Measurements from ENCODE around the gene FOSL1. TPM values are rescaled to one million over a fixed set of nuclear protein-coding genes. Genes with fewer than 3 reads are reported as not detected.

FOSL1 gene
- total and polyA plus RNA-seq, 2 donors (not counting 3 experiments of a cell fraction or from before 2014, with no cell fraction given) = 18.1 to 53.8 TPM

GRCh38 chr11:65937766-65938165 lies 37.6 kb upstream of the FOSL1 start:
- intact Hi-C loops (cut with micrococcal nuclease) = no loop called here
- H3K27me3 ChIP-seq (ENCODE audit: control insufficient read depth in 2 of 2, insufficient read depth in 2 of 2, low read length in 2 of 2) = peaks cover 0 to 3% of the 10 kb centered on the region in 2 experiments
- no peaks in the 10 kb centered on the region for H4K20me1 ChIP-seq (replicated peaks; ENCODE audit: control insufficient read depth, extremely low read depth, insufficient read depth, low read length)
- no peak for DNase-seq (ENCODE audit: low read depth, low spot score)
- no peak overlapping the region for H3K4me2 ChIP-seq (ENCODE audit: insufficient read depth, low read length)
- TF ChIP-seq MYC (IDR thresholded peaks at IDR 0.05; ENCODE audit: low read depth, low read length) (no peak), POLR2AphosphoS5 (IDR thresholded peaks at IDR 0.05; ENCODE audit: insufficient read depth, low read depth, low read length) (no peak), FOS (IDR thresholded peaks at IDR 0.05; ENCODE audit: borderline replicate concordance, insufficient read depth, low read length) (no peak), GATA2 (IDR thresholded peaks at IDR 0.05; ENCODE audit: insufficient read depth, insufficient read length, low read depth, low read length) (no peak), POLR2A (IDR thresholded peaks at IDR 0.05; ENCODE audit: low read depth, low read length) (no peak)
- no peaks in the 10 kb centered on the region for H3K9me3 ChIP-seq (replicated peaks; ENCODE audit: control insufficient read depth, insufficient read depth, low read length)
- H3K27ac ChIP-seq (ENCODE audit: insufficient read depth, low read depth, low read length) = no peak overlapping the region
- no peak overlapping the region for H3K9ac ChIP-seq (replicated peaks; ENCODE audit: extremely low read depth, insufficient read depth, low read length)
- no peaks in the 10 kb centered on the region for H3K36me3 ChIP-seq (ENCODE audit: control insufficient read depth in 2 of 2, extremely low read depth in 1 of 2, insufficient read depth in 2 of 2, low read length in 2 of 2)
- POLR2A ChIA-PET = no interaction called here
- no peak for FAIRE-seq
- no peak overlapping the region for H3K4me3 ChIP-seq (replicated peaks in 1 of 3; ENCODE audit: insufficient read depth in 1 of 3, low read depth in 1 of 3, low read length in 3 of 3)
- H3K9me1 ChIP-seq (replicated peaks; ENCODE audit: control insufficient read depth, extremely low read depth, insufficient read depth, low read length) = no peaks in the 10 kb centered on the region
- BruUV-seq (replicated peaks) = no TSS peak
- no peak overlapping the region for H2AFZ ChIP-seq (ENCODE audit: low read depth, low read length)
- no peaks in the 10 kb centered on the region for H3K79me2 ChIP-seq (ENCODE audit: control insufficient read depth, insufficient read depth, low read length)
- dilution Hi-C loops (cut with MboI; ENCODE audit: extremely low pct_ligation_motif_present, low sequenced_read_pairs) = no loop called here
- CTCF ChIA-PET = interaction anchor here (1.2 to 1.6 kb wide), 2 partner anchors 9 to 11 kb away, joined by 3 to 4 read pairs; no protein-coding TSS in a partner anchor
- H3K4me1 ChIP-seq (ENCODE audit: control insufficient read depth, extremely low read depth, insufficient read depth, low read length) = peaks cover 7% of the 10 kb centered on the region

DNA sequence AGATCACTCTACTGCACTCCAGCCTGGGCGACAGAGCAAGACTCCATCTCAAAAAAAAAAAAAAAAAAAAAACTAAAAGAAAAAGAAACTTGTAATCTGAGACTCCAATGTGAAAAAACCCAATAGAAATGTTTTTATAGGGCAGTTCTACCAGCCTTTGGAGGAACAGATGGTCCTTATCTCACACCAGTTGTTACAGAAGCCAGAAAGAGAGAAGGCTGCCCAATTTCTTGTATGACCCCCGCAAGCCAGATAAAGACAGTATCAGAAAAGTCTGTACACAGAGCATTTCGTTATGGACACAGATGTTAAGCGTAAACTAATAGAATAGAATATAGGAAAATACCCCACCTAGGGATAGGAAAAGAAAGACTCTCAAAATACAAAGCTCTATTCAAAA lies 33.8 kb upstream of the FOSL1 start:
- ChIA-PET POLR2A (no interaction called here), CTCF (interaction anchor here (2.5 kb wide), 1 partner anchor 11 kb away, joined by 7 read pairs; no protein-coding TSS in a partner anchor)
- no peaks in the 10 kb centered on the region for H3K4me1 ChIP-seq (ENCODE audit: control insufficient read depth, extremely low read depth, insufficient read depth, low read length)
- no peaks in the 10 kb centered on the region for H3K9me1 ChIP-seq (replicated peaks; ENCODE audit: control insufficient read depth, extremely low read depth, insufficient read depth, low read length)
- H3K9me3 ChIP-seq (replicated peaks; ENCODE audit: control insufficient read depth, insufficient read depth, low read length) = no peaks in the 10 kb centered on the region
- H2AFZ ChIP-seq (ENCODE audit: low read depth, low read length) = no peak overlapping the region
- no peaks in the 10 kb centered on the region for H3K79me2 ChIP-seq (ENCODE audit: control insufficient read depth, insufficient read depth, low read length)
- no peak overlapping the region for H3K9ac ChIP-seq (replicated peaks; ENCODE audit: extremely low read depth, insufficient read depth, low read length)
- H3K4me3 ChIP-seq (replicated peaks in 1 of 3; ENCODE audit: insufficient read depth in 1 of 3, low read depth in 1 of 3, low read length in 3 of 3) = no peak overlapping the region
- no peaks in the 10 kb centered on the region for H4K20me1 ChIP-seq (replicated peaks; ENCODE audit: control insufficient read depth, extremely low read depth, insufficient read depth, low read length)
- H3K27ac ChIP-seq (ENCODE audit: insufficient read depth, low read depth, low read length) = no peak overlapping the region
- dilution Hi-C loops (cut with MboI; ENCODE audit: extremely low pct_ligation_motif_present, low sequenced_read_pairs) = no loop called here
- FAIRE-seq (no peak), DNase-seq (ENCODE audit: low read depth, low spot score) (no peak)
- TF ChIP-seq POLR2AphosphoS5 (IDR thresholded peaks at IDR 0.05; ENCODE audit: insufficient read depth, low read depth, low read length) (no peak), JUN (IDR thresholded peaks at IDR 0.05; ENCODE audit: borderline replicate concordance, insufficient read depth, insufficient read length, low read depth) (no peak), EZH2 (IDR thresholded peaks at IDR 0.05; ENCODE audit: borderline replicate concordance, low read depth, low read length, severe bottlenecking) (no peak), GATA2 (IDR thresholded peaks at IDR 0.05; ENCODE audit: insufficient read depth, insufficient read length, low read depth, low read length) (no peak), MAX (IDR thresholded peaks at IDR 0.05; ENCODE audit: insufficient read depth, insufficient read length) (no peak), FOS (IDR thresholded peaks at IDR 0.05; ENCODE audit: borderline replicate concordance, insufficient read depth, low read length) (no peak), POLR2A (IDR thresholded peaks at IDR 0.05; ENCODE audit: low read depth, low read length) (no peak), MYC (IDR thresholded peaks at IDR 0.05; ENCODE audit: low read depth, low read length) (no peak), CTCF (IDR thresholded peaks at IDR 0.05; ENCODE audit: extremely low read depth in 1 of 2, insufficient read depth in 1 of 2, low read depth in 1 of 2, low read length in 2 of 2) (no peak)
- H3K36me3 ChIP-seq (ENCODE audit: control insufficient read depth in 2 of 2, extremely low read depth in 1 of 2, insufficient read depth in 2 of 2, low read length in 2 of 2) = no peaks in the 10 kb centered on the region
- no TSS peak for BruUV-seq (replicated peaks)
- intact Hi-C loops (cut with micrococcal nuclease) = loop anchor here (5.0 kb wide), 1 partner anchor 47 kb away; the partner anchor contains the start of gene FIBP
- peaks cover 0 to 3% of the 10 kb centered on the region in 2 experiments for H3K27me3 ChIP-seq (ENCODE audit: control insufficient read depth in 2 of 2, insufficient read depth in 2 of 2, low read length in 2 of 2)
- no peak overlapping the region for H3K4me2 ChIP-seq (ENCODE audit: insufficient read depth, low read length)

Data from endothelial cell of umbilical vein (primary cell).